Right lobe of liver (tissue), 4 donors: Measurements from ENCODE around the gene ARMC3.

Experiments
- CTCF ChIP-seq, 4 donors: fragments of 200-600 bp in 3 of 4; fragments of 450-650 bp in 1 of 4; IDR thresholded peaks; one replicate each; pipeline versions ENCODE4 v1.5.1 to v1.8.0; 2016 to 2022; ENCODE audit warnings: antibody characterized with exemption in 4 of 4, mild to moderate bottlenecking in 2 of 4
- POLR2A ChIP-seq: fragments of 450-650 bp; IDR thresholded peaks from one replicate; pipeline ENCODE4 v1.6.1; 2017; ENCODE audit warnings: antibody characterized with exemption, mild to moderate bottlenecking
- donor health status: DM: no; HTN: no; CAD: no.
- donor health status: DM: no; HTN: no; CAD: no.
- donor health status: DM: no; HTN: yes; CAD: no.

- TF ChIP-seq CTCF (IDR thresholded peaks at IDR 0.05) (no peak), POLR2A (no peak)
These were observed 51.1 kb downstream of the ARMC3 start for GRCh38 chr10:22978918-22979317.
